ENCODE results near the gene PDSS1.

The PDSS1 gene

DNA sequence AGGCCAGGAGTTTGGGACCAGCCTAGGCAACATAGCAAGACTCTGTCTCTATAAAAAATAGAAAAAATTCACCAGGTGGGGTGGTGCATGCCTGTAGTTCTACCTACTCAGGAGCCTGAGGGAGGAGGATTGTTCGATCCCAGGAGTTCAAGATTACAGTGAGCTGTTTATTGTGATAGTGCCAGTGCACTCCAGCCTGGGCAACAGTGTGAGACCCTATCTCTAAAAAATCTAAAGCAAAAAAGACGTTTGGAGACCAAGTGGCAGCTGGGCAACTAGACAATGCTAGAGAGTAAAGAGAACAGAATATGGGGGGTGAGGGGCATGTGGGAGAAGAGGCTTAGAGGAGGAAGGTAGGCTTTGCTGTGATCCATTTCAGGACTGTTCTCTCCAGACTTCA, 1.4 kb downstream of the PDSS1 start:
- DNase-seq (ENCODE audit: low spot score) = no peak

- DNase-seq (ENCODE audit: low spot score) = no peak
Observed at GRCh38 chr10:26699631-26700030, 2.1 kb downstream of the PDSS1 start.

GRCh38 chr10:26700884-26701630, 3.6 kb downstream of the PDSS1 start:
- no peak for DNase-seq (ENCODE audit: low spot score)

DNA sequence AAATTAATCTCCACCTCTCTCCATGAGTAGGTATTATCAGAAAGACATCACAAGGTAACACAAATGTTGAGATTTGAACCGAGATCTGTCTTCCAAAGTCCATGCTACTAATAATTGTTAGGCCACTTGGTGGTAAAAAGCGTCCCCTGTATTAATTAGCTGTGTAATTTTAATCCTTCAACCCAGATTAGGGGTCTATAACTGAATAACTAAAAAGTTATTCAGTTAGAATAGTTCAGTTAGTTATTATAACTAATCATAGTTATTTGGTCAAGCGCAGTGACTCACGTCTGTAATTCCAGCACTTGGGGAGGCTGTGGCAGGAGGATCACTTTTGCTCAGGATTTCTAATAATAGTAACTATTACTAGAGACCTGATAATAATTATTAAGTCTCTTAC, 5.6 kb downstream of the PDSS1 start:
- DNase-seq (ENCODE audit: low spot score) = no peak

DNA sequence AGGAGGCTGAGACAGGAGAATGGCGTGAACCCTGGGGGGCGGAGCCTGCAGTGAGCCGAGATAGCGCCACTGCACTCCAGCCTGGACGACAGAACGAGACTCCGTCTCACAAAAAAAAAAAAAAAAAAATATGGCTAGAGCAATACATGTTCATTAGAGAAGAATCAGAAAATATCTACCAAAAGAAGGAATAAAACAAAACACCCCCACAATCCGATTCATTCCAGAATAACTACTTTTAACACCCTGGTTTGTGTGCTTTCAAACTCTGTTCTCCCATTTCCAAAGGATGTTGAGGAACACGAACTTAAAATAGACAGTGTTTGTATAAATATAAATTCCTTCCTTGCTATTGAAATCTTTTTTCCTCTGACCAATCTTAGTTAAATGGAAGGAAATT, 6.5 kb downstream of the PDSS1 start:
- DNase-seq (ENCODE audit: low spot score) = no peak

DNA sequence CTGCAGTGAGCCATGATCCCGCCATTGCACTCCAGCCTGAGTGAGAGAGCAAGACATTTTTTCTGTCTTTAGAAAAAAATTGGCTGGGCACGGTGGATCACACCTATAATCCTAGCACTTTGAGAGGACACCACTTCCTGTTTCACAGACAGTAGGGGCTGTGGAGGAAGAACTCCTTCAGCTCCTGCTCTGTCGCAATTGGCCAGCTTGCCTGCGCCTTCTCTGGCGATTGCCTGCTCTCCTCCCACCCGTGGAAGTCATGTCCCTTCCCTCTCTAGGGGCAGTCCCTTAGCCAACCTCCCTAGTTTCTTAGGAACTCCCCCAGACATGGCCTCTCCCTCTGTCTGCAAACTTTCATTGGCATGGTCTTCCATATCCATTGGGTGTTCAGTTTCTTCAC, 8.7 kb downstream of the PDSS1 start:
- DNase-seq (ENCODE audit: low spot score) = no peak

DNA sequence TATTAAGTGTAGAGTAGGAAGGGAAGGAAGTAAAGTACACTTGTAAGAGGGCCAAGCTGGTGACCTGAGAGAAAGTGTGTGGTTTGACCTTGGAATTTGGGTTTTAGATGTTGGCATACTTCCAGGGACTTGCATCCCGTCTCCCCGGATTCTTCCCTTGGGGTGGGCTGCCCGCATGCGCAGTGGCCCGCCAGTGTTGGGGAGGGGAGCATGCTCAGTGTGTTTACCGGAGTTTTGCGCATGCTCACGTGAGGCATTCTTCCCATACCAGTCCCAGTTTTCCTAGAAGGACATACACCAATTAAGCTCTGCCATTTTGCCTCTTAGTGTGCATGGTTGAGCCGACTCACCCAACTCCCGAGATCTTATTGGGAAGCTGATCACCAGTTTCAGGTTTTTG, 9.4 kb downstream of the PDSS1 start:
- no peak for DNase-seq (ENCODE audit: low spot score)

GRCh38 chr10:26711324-26711723, 13.8 kb downstream of the PDSS1 start:
- no peak for DNase-seq (ENCODE audit: low spot score)

DNA sequence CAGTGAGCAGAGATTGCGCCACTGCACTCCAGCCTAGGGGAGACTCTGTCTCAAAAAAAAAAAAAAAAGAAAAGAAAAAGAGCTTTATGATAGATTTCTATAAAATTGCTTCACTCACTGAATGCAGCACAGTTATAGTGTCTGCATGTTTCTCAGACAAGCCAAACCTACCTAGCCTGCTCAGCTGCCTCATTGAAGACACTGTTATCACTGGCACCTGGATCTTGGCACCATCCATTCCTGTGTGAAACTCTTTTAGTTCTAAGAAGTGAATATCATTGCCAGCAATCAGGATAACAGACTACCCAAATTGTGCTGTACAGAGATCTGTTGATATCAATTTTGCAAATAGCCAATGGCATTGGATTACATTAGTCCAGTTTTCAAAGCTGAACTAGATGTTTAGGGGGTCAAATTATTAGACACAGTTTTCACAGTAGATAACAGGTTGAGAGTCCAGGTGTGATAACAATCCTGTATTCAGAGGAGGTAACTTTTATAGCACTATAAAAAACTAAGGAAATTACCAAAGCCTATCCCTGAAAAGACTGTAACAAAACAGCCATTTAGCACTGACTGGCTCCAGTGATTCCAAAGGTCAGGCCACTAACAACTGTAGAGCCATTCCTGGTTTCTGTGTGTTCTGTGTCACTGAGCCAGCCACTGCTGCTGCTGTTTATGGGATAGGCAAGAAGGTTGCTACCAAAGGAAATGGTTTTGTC, 17.1 kb downstream of the PDSS1 start:
- DNase-seq (ENCODE audit: low spot score) = no peak

- DNase-seq (ENCODE audit: low spot score) = no peak
Observed at GRCh38 chr10:26715137-26715487, 17.6 kb downstream of the PDSS1 start.

GRCh38 chr10:26717476-26717875, 20.0 kb downstream of the PDSS1 start:
- DNase-seq (ENCODE audit: low spot score) = no peak

GRCh38 chr10:26721561-26721960, 24.1 kb downstream of the PDSS1 start:
- no peak for DNase-seq (ENCODE audit: low spot score)

GRCh38 chr10:26723016-26723415, 25.5 kb downstream of the PDSS1 start:
- DNase-seq (ENCODE audit: low spot score) = no peak

DNA sequence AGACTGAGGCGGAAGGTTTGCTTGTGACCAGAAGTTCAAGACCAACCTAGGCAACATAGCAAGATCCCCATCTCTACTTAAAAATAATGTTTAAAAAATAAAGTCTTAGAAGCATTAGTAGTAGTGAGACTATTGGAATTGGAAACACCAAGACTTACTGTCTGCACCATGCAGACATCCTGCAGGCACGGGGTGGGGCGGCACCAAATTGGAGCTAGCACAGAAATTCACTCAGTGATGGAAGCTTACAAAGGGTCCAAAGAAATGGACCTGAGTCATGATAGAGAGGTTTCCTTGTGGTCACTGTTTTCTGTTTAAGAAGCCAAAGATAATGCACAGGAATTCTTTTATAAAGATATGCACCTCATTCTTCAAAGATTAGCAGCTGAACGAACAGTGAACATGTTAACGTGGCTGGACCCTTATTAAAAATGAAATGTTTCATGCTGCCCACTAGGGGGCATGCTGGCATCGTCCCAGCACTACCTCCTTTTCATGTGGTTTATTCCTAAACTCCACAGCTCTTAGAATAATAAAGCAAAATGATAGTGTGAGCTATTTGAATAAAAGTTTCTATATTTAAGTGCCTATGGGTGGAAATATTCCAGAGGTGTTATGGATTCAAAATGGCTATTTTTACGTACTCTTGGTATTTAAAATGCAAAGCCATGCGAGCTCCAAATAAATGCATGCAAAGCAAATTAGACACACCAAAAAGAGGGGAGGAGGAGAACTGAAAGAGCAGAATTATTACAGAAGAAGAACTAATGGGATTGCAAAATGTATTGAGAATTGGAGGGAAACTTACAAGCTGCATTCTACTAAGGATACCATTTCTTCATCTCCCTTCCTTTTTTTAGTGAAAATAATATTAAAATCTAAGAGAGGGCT, 28.6 kb downstream of the PDSS1 start:
- peak; percentile 79 for DNase-seq (ENCODE audit: low spot score)

GRCh38 chr10:26727005-26727404, 29.5 kb downstream of the PDSS1 start:
- DNase-seq (ENCODE audit: low spot score) = no peak

- DNase-seq (ENCODE audit: low spot score) = no peak
Observed at GRCh38 chr10:26728957-26729356, 31.5 kb downstream of the PDSS1 start.

- DNase-seq (ENCODE audit: low spot score) = no peak
Observed at GRCh38 chr10:26729395-26729794, 31.9 kb downstream of the PDSS1 start.

DNA sequence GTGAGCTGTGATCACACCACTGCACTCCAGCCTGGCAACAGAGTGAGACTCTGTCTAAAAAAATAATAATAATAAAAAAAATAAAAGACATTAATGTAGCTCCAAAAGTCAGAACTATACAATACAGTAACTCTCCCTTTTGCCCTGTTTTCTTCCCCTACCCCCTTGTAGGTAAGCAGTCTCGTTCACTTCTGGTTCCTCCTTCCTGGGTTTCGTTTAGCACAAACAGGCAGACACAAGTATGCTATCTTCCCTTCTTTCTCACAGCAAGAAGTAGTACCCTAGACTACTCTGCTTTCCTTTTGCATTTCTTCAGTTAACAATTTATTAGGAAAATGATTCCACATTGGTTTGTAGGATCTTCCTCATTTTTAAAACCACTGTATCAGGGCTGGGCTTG, 33.1 kb downstream of the PDSS1 start:
- DNase-seq (ENCODE audit: low spot score) = peak; percentile 45

- peak; percentile 80 for DNase-seq (ENCODE audit: low spot score)
Observed at GRCh38 chr10:26733750-26734568, 36.5 kb downstream of the PDSS1 start.

DNA sequence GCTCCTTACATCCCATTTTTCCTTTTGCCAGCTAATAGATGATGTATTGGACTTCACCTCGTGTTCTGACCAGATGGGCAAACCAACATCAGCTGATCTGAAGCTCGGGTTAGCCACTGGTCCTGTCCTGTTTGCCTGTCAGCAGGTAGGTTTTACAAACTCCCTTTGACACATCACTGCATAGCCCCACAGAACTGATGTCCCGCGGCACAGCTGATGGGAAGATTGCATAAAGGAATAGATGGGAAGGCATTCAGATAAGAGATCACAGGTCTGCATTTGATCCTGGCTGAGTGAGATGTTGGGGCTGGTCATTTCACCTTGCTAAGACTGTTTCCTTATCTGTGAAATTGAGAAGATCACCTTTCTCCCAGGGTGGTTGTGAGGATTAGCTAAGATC, 37.9 kb downstream of the PDSS1 start:
- no peak for DNase-seq (ENCODE audit: low spot score)

GRCh38 chr10:26737730-26738129, 40.2 kb downstream of the PDSS1 start:
- peak; percentile 83 for DNase-seq (ENCODE audit: low spot score)

Measured in pons (tissue), 1 donor.